WTC11 (cell line): ENCODE measurements around the gene MRPL10. TPM values are rescaled to one million over a fixed set of nuclear protein-coding genes. Genes with fewer than 3 reads are reported as not detected.

ENCODE experiments used
- ATAC-seq: fragments of 200-7000 bp; cut with Tn5 transposase; 2 replicates; pipeline ENCODE4 v1.10.0; 2021; ENCODE audit warnings: mild to moderate bottlenecking, moderate library complexity
- CTCF ChIA-PET: fragments of 300-600 bp; sonication (Branson Sonifier 250); formaldehyde crosslinking; loops from one replicate; lab custom pipeline; 2021; ENCODE audit warnings: antibody characterized with exemption; lab: Charles Lee
- POLR2A ChIA-PET: fragments of 350-600 bp; sonication (Branson Sonifier 250); formaldehyde crosslinking; loops from one replicate; lab custom pipeline; 2021; ENCODE audit warnings: antibody characterized with exemption; lab: Charles Lee
- DNase-seq: peaks from one replicate; pipeline ENCODE4 v3.0.0; 2021; ENCODE audit warnings: low spot score
- H3K27ac Mint-ChIP-seq: 2 replicates; pipeline ENCODE4 v1.8.0; 2021; ENCODE audit warnings: mixed read lengths
- H3K27me3 Mint-ChIP-seq: 2 replicates; pipeline ENCODE4 v1.8.0; 2021; ENCODE audit warnings: low read depth, mild to moderate bottlenecking, moderate library complexity, mixed read lengths
- H3K36me3 Mint-ChIP-seq: 2 replicates; pipeline ENCODE4 v1.8.0; 2021; ENCODE audit warnings: mixed read lengths
- H3K4me1 Mint-ChIP-seq: 2 replicates; pipeline ENCODE4 v1.8.0; 2022; ENCODE audit warnings: mixed read lengths
- H3K4me3 Mint-ChIP-seq: 2 replicates; pipeline ENCODE4 v1.8.0; 2021; ENCODE audit warnings: mild to moderate bottlenecking, moderate library complexity, mixed read lengths
- H3K9me3 Mint-ChIP-seq: 2 replicates; pipeline ENCODE4 v1.8.0; 2021; ENCODE audit warnings: mixed read lengths
- ATF2 ChIP-seq: sonication (generic); formaldehyde crosslinking; IDR thresholded peaks from 2 replicates; pipeline ENCODE4 v1.8.1; 2022; ENCODE audit warnings: low read depth, missing genetic modification reagents, borderline replicate concordance
- CDX4 ChIP-seq: fragments of 250-450 bp; sonication (Bioruptor Pico); IDR thresholded peaks from 2 replicates; pipeline ENCODE4 v1.9.0; 2021; ENCODE audit warnings: moderate library complexity, mild to moderate bottlenecking, inconsistent platforms, borderline replicate concordance
- CREB1 ChIP-seq: sonication (generic); formaldehyde crosslinking; IDR thresholded peaks from 2 replicates; pipeline ENCODE4 v1.8.0; 2023; ENCODE audit warnings: mild to moderate bottlenecking, missing genetic modification reagents
- CTCF ChIP-seq: fragments of 200-600 bp; IDR thresholded peaks from 2 replicates; pipeline ENCODE4 v1.8.0; 2022; ENCODE audit warnings: antibody characterized with exemption
- ETV6 ChIP-seq: sonication (generic); formaldehyde crosslinking; IDR thresholded peaks from 2 replicates; pipeline ENCODE4 v1.8.1; 2022; ENCODE audit warnings: mild to moderate bottlenecking, missing genetic modification reagents
- FOXP1 ChIP-seq: sonication (generic); formaldehyde crosslinking; IDR thresholded peaks from 2 replicates; pipeline ENCODE4 v1.8.0; 2022; ENCODE audit warnings: missing genetic modification reagents, mild to moderate bottlenecking, moderate library complexity, borderline replicate concordance
- GABPB1 ChIP-seq: sonication (generic); formaldehyde crosslinking; IDR thresholded peaks from 2 replicates; pipeline ENCODE4 v1.8.1; 2023; ENCODE audit warnings: mild to moderate bottlenecking, missing genetic modification reagents
- HMGA2 ChIP-seq: fragments of 250-450 bp; sonication (Bioruptor Pico); IDR thresholded peaks from 2 replicates; pipeline ENCODE4 v1.4.0; 2021; ENCODE audit warnings: mild to moderate bottlenecking, moderate library complexity
- JAZF1 ChIP-seq: fragments of 250-450 bp; sonication (Bioruptor Pico); IDR thresholded peaks from 2 replicates; pipeline ENCODE4 v1.9.0; 2021; ENCODE audit warnings: moderate library complexity, mild to moderate bottlenecking, inconsistent platforms
- MLX ChIP-seq: sonication (generic); formaldehyde crosslinking; IDR thresholded peaks from 2 replicates; pipeline ENCODE4 v1.8.1; 2023; ENCODE audit warnings: mild to moderate bottlenecking, missing genetic modification reagents, moderate library complexity
- MYBL2 ChIP-seq: sonication (generic); formaldehyde crosslinking; IDR thresholded peaks from 2 replicates; pipeline ENCODE4 v1.8.1; 2023; ENCODE audit warnings: mild to moderate bottlenecking, moderate library complexity, missing genetic modification reagents
- NFE2L1 ChIP-seq: sonication (generic); formaldehyde crosslinking; IDR thresholded peaks from 2 replicates; pipeline ENCODE4 v1.8.1; 2023; ENCODE audit warnings: missing genetic modification reagents
- NR1H2 ChIP-seq: sonication (generic); formaldehyde crosslinking; IDR thresholded peaks from 2 replicates; pipeline ENCODE4 v1.9.0; 2021; ENCODE audit warnings: mild to moderate bottlenecking, moderate library complexity, missing genetic modification reagents
- PRRX2 ChIP-seq: fragments of 250-450 bp; sonication (Bioruptor Pico); IDR thresholded peaks from 2 replicates; pipeline ENCODE4 v1.8.0; 2021; ENCODE audit warnings: mild to moderate bottlenecking
- SMAD3 ChIP-seq: sonication (generic); formaldehyde crosslinking; IDR thresholded peaks from 2 replicates; pipeline ENCODE4 v1.8.0; 2022; ENCODE audit warnings: missing genetic modification reagents, mild to moderate bottlenecking, borderline replicate concordance
- TEAD1 ChIP-seq: sonication (generic); formaldehyde crosslinking; IDR thresholded peaks from 2 replicates; pipeline ENCODE4 v1.8.0; 2022; ENCODE audit warnings: mild to moderate bottlenecking, missing genetic modification reagents
- TP53 ChIP-seq: sonication (generic); formaldehyde crosslinking; IDR thresholded peaks from 2 replicates; pipeline ENCODE4 v1.8.1; 2023; ENCODE audit warnings: mild to moderate bottlenecking, missing genetic modification reagents
- ZBTB21 ChIP-seq: sonication (generic); formaldehyde crosslinking; IDR thresholded peaks from 2 replicates; pipeline ENCODE4 v1.8.1; 2023; ENCODE audit warnings: mild to moderate bottlenecking, missing genetic modification reagents, borderline replicate concordance
- ZNF138 ChIP-seq: sonication (generic); formaldehyde crosslinking; conservative IDR thresholded peaks from 2 replicates; pipeline ENCODE4 v1.8.1; 2022; ENCODE audit warnings: mild to moderate bottlenecking, moderate library complexity, missing genetic modification reagents
- total RNA-seq: library from RNA; stranded (reverse); gene quantifications from 3 replicates; pipeline ENCODE4 v1.2.3, GENCODE V29; 2021
- TF ChIP-seq, protein P1 (sequence below): sonication (generic); formaldehyde crosslinking; IDR thresholded peaks from 2 replicates; pipeline ENCODE4 v1.8.1; 2022; ENCODE audit warnings: mild to moderate bottlenecking, missing genetic modification reagents, moderate library complexity, borderline replicate concordance
- TF ChIP-seq, protein P2 (sequence below): sonication (generic); formaldehyde crosslinking; IDR thresholded peaks from 2 replicates; pipeline ENCODE4 v1.8.1; 2022; ENCODE audit warnings: low read depth, mild to moderate bottlenecking, moderate library complexity, missing genetic modification reagents, borderline replicate concordance
- TF ChIP-seq, protein P3 (sequence below): sonication (generic); formaldehyde crosslinking; IDR thresholded peaks from 2 replicates; pipeline ENCODE4 v1.8.1; 2022; ENCODE audit warnings: mild to moderate bottlenecking, moderate library complexity, missing genetic modification reagents
- TF ChIP-seq, protein P4 (sequence below): sonication (generic); formaldehyde crosslinking; IDR thresholded peaks from 2 replicates; pipeline ENCODE4 v1.8.0; 2022; ENCODE audit warnings: mild to moderate bottlenecking, missing genetic modification reagents
- TF ChIP-seq, protein P5 (sequence below): fragments of 250-450 bp; sonication (Bioruptor Pico); IDR thresholded peaks from 2 replicates; pipeline ENCODE4 v1.9.0; 2021; ENCODE audit warnings: mild to moderate bottlenecking
- TF ChIP-seq, protein P6 (sequence below): fragments of 250-450 bp; sonication (Bioruptor Pico); IDR thresholded peaks from 2 replicates; pipeline ENCODE4 v1.8.0; 2021; ENCODE audit warnings: mild to moderate bottlenecking

MRPL10 gene
- total RNA-seq, 1 experiment from 2014 or later, result 80.1 TPM

- no peak for TF ChIP-seq CDX4
- TF ChIP-seq, protein P1, sequence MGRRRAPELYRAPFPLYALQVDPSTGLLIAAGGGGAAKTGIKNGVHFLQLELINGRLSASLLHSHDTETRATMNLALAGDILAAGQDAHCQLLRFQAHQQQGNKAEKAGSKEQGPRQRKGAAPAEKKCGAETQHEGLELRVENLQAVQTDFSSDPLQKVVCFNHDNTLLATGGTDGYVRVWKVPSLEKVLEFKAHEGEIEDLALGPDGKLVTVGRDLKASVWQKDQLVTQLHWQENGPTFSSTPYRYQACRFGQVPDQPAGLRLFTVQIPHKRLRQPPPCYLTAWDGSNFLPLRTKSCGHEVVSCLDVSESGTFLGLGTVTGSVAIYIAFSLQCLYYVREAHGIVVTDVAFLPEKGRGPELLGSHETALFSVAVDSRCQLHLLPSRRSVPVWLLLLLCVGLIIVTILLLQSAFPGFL (CRISPR knock-in tag), result no peak
- TF ChIP-seq MLX (CRISPR knock-in tag), result no peak
- no peak for TF ChIP-seq ZBTB21 (CRISPR knock-in tag)
- no peak for TF ChIP-seq ATF2 (CRISPR knock-in tag)
- TF ChIP-seq SMAD3 (CRISPR knock-in tag), result no peak
- no peak for TF ChIP-seq PRRX2 (CRISPR knock-in tag)
- TF ChIP-seq NR1H2 (CRISPR knock-in tag), result no peak
- TF ChIP-seq ZNF138 (CRISPR knock-in tag), result no peak
Measured at GRCh38 chr17:47837401-47838039, 6.2 kb upstream of the MRPL10 start (continued).

DNA sequence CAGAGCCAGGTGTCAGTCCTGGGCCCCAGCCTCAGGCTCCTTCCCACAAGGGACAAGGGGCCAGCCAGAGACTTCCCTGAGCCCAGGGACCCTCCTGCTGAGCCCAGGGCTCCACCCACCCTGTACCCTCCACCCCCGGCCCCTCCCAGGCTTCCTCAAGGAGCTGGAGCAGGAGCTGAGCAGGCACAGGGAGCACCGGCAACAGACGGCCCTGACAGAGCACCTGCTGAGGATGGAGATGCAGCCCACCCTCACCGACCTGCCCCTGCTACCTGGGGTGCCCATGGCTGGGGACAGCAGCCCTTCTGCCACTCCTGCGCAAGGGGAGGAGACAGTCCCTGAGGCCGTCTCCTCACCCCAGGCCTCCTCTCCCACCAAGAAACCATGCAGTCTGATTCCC lies 5.3 kb upstream of the MRPL10 start:
- no peak for DNase-seq
- POLR2A ChIA-PET, result interaction anchor here (1.3 kb wide), 1 partner anchor 59 kb away, joined by 3 read pairs; the partner anchor contains the start of gene SP2
- Mint-ChIP-seq H3K27ac (no peak overlapping the region), H3K9me3 (no peaks in the 10 kb centered on the region), H3K27me3 (no peaks in the 10 kb centered on the region), H3K36me3 (no peaks in the 10 kb centered on the region; the same call in 1 of the 2 replicates), H3K4me3 (no peak overlapping the region), H3K4me1 (peaks cover 14% of the 10 kb centered on the region)
- ATAC-seq, result no peak
- CTCF ChIA-PET, result interaction anchor here (1.2 to 19.3 kb wide), 4 partner anchors 11 to 134 kb away, joined by 3 to 1122 read pairs (median 8); partner anchors contain the start of genes CDK5RAP3 and SP2
- TF ChIP-seq FOXP1 (CRISPR knock-in tag), result no peak
- TF ChIP-seq, protein P2, sequence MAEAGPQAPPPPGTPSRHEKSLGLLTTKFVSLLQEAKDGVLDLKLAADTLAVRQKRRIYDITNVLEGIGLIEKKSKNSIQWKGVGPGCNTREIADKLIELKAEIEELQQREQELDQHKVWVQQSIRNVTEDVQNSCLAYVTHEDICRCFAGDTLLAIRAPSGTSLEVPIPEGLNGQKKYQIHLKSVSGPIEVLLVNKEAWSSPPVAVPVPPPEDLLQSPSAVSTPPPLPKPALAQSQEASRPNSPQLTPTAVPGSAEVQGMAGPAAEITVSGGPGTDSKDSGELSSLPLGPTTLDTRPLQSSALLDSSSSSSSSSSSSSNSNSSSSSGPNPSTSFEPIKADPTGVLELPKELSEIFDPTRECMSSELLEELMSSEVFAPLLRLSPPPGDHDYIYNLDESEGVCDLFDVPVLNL (CRISPR knock-in tag), result no peak
- no peak for TF ChIP-seq GABPB1
- TF ChIP-seq ATF2 (CRISPR knock-in tag), result no peak
- no peak for TF ChIP-seq TEAD1 (CRISPR knock-in tag)
- TF ChIP-seq, protein P3, sequence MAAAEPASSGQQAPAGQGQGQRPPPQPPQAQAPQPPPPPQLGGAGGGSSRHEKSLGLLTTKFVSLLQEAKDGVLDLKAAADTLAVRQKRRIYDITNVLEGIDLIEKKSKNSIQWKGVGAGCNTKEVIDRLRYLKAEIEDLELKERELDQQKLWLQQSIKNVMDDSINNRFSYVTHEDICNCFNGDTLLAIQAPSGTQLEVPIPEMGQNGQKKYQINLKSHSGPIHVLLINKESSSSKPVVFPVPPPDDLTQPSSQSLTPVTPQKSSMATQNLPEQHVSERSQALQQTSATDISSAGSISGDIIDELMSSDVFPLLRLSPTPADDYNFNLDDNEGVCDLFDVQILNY (CRISPR knock-in tag), result no peak
- TF ChIP-seq TP53 (CRISPR knock-in tag), result no peak
- TF ChIP-seq, protein P4, sequence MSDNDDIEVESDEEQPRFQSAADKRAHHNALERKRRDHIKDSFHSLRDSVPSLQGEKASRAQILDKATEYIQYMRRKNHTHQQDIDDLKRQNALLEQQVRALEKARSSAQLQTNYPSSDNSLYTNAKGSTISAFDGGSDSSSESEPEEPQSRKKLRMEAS, result no peak
- TF ChIP-seq NFE2L1, result no peak
- TF ChIP-seq ETV6 (CRISPR knock-in tag), result no peak
- TF ChIP-seq, protein P5, sequence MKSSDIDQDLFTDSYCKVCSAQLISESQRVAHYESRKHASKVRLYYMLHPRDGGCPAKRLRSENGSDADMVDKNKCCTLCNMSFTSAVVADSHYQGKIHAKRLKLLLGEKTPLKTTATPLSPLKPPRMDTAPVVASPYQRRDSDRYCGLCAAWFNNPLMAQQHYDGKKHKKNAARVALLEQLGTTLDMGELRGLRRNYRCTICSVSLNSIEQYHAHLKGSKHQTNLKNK (CRISPR knock-in tag), result no peak
- no peak for TF ChIP-seq CTCF
- TF ChIP-seq CREB1 (CRISPR knock-in tag), result no peak
- no peak for TF ChIP-seq MYBL2 (CRISPR knock-in tag)
- no peak for TF ChIP-seq HMGA2 (CRISPR knock-in tag)
- TF ChIP-seq, protein P6, sequence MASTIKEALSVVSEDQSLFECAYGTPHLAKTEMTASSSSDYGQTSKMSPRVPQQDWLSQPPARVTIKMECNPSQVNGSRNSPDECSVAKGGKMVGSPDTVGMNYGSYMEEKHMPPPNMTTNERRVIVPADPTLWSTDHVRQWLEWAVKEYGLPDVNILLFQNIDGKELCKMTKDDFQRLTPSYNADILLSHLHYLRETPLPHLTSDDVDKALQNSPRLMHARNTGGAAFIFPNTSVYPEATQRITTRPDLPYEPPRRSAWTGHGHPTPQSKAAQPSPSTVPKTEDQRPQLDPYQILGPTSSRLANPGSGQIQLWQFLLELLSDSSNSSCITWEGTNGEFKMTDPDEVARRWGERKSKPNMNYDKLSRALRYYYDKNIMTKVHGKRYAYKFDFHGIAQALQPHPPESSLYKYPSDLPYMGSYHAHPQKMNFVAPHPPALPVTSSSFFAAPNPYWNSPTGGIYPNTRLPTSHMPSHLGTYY (CRISPR knock-in tag), result no peak
- TF ChIP-seq JAZF1 (CRISPR knock-in tag), result no peak
